Epidermal melanocyte (primary cell): ENCODE measurements around the gene TNRC6B.
A peak's percentile ranks its signal among the peaks of the same experiment; 100 is the strongest.

Experiments used
- DNase-seq: peaks from one replicate; pipeline ENCODE4 v3.0.0; 2011; ENCODE audit warnings: low spot score; ENCODE audit not compliant: insufficient read length

Gene TNRC6B

DNA sequence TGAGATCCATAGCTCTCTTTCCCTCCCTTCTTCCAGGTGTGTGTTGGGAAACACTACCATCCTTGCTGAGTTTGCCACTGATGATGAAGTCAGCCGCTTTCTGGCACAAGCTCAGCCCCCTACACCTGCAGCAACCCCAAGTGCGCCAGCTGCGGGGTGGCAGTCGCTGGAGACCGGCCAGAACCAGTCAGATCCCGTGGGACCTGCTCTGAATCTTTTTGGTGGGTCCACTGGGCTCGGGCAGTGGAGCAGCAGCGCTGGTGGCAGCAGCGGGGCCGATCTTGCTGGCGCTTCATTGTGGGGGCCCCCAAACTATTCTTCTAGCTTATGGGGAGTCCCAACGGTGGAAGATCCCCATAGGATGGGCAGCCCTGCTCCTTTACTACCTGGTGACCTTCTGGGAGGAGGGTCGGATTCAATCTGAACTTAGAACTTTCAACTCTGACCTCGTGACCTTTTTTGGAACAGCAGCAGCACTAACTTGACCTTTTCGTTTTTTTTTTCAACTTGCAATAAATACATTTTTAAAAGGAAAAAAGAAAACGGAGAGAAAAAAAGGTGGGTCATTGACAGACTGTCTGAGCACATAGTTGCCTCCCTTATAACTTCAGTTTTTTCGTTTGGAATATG is 145.2 kb downstream of the TNRC6B start:
- DNase-seq, result no peak

DNA sequence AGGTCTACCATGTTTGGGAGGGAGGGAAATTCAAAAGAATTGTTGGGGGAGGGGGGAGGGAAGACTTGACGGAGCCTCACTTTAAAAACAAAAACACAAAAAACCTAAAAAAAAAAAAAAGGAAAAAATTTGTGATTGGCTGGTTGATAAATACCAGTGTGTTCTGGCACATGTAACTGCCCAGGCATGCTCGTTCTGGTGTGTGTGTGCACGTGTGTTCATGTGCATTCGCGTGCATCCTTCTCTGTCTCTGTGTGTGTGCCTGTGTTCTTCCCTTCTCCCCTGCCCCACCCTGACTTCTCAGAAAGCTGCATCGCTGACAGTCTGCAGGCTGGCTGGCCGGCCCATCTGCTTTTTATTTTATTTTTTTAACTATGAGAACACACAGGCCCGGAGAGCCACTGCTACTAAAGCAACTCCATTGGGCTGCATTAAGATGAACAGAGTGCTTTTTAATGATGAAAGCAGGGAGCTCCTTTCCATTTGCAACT is 146.0 kb downstream of the TNRC6B start:
- DNase-seq, result no peak

DNA sequence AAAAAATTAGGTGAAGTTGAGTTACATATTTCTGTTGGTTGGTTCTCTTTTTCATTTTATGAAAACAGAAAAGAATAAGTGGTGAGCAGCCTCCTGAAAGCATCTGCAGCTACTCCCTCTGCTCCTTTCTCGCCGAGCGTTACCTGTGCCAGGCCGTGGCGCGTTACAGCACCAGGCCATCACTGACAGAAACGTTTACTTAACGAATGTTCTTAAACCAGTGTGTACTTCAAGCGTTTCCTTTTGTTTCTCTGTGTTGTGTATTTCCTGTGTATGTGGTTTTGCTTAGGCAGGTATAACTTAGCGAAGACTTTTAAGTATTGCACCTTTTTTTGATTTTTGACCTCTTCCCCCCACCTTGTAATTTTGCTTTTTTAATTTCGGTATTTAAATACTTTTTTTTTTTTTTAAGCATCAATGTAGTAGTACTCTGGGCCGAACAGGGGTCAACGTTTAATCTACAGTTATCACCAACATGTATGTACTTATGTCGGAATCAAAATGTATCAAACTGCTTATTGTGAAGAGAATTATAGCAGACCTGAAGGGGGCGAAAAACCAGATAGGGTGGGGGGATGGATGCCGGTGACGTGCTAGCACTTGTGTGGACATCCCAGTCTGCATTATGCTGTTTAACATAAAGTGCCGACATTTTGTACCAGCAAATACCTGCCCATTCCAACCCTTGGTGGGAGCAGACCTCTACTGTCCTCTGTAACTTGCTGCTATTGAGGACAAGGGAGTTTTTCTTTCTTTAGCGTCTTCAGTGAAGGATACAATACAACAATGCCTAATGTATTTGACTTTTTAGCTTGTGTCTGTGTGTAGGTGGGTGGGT is 147.0 kb downstream of the TNRC6B start:
- no peak for DNase-seq

DNA sequence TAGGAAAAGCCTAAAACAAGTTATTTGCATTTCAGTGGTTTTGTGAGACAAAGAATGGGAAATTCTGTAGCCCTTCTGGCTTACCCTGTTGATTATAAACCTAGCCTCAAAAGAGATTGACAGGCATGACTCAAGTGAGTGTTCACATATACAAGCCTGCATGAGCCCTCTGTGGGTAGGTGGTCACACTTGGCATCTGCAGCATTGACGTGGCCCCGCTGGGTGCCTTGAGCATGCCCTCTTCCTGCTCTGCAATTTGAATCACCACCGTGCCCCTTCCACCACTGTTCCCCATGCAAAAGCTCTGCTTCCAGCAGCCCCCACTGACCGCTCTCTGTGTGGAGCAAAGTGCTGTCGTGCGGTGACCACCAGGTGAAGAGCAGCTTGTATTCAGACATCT is 147.6 kb downstream of the TNRC6B start:
- no peak for DNase-seq

DNA sequence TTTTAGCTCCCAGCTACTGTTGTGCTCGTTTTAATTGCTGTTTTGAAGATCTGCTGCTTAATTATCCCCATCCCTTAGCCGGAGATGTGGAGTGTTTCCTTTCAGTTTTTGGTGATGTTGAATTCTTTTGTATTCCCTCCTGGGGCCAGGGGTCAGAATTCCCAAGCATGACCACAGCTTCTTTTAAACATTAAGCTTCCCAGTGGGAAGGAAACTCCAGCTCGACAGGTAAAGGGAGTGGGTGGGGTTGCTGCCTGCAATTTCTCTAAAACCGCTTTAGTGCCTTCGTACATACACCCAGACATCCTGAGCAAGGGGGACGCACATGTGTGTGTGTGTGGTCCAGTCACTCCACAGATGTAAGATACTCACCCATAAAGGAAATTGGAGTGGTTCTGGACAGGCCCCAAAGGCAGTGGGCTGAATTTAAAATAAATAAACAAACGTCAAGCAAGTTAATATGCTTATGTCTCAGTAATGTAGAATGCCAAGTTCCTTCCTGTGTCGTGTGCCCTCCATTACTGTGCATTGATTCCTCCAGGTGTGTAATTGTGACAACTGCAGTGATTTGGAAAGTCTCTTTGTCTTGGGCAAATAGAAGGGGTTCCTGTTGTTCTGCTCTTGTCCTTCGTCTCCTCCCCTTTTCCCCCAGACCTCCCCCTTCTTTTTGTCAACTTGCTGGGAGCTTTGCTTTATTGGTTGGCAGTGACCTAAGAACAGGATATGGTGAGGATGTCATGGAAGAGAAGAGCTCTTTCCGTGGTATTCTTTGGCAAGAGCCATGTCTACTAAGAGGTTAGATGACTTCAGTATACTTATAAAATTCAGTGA is 149.4 kb downstream of the TNRC6B start:
- DNase-seq, result no peak

DNA sequence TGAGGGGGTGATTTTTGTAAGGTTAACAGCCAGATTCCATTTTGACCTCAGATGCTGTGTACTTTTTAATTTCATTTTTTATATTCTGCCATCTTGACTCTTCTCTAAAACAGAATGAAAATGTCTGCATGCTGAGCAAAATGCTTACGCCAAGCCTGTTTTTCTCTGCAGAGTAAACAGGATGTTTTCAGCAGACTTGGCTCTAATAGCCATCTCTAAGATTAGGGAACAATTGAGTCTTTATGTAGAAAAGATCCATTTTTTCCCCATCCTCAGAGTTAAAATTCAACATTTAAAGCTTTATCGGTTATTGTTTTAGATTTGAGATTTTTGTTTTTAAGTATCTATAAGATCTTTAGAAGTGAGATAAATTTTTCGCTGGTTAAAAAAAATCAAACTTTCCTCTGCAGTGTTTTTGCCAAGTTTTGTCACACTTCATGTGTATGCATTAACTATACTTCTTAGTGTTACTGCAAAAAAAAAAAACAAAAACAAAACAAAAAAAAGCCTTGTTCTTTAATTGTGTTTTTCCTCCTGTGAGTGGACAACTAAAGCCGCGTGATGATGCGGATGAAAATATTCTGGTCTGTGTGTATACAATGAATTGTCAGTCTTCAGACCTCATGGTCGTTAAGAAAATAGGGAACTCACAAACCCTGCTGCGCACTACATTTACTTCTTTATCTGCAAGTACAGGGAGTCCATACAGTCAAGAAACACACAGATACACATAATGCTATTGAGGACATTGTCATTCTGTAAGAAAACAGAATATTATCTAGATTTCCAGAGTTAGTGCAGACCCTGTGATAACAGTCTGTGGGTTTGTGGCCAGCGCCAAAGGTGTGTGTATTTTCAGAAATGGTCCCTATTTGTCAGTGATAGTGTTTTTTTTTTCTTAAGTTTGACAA is 151.1 kb downstream of the TNRC6B start:
- DNase-seq, result peak; percentile 44

DNA sequence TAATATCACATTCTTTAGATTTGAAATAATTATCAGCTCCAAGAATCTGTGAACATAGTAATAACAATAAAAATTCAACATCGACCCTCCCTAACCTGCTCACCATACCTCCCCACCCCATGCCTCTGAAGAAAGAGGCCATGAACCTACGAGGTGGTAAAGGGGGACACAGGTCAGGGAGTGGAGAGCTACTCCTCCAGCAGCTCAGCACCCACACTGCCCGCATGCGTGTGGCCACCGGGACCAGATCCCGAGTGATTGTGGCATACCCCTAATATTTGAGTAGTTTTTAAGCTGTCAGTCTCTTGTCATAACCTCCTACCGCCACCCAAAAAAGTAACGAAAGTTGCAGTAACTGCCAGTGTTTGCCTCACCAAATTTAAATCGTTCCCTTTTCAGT is 151.7 kb downstream of the TNRC6B start:
- no peak for DNase-seq

DNA sequence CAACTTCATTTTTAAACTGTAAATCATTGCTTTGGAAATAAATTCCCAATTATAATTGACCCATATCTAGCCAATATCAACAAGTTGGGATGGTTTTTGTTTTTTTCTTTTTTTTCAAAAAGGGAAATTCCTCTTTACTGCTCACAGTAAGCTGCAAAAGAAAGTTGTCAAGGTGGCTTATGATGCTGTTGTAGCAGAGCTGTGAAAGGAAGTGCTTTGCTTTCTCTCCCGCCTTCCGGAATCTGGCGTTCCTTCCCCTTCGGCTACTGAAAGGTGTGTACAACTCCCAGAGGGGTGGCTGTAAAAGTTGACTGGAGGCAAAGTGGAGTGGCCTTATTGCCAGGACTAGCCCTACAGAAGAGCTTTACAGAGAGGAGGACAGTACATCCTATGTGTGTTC is 152.4 kb downstream of the TNRC6B start:
- no peak for DNase-seq

DNA sequence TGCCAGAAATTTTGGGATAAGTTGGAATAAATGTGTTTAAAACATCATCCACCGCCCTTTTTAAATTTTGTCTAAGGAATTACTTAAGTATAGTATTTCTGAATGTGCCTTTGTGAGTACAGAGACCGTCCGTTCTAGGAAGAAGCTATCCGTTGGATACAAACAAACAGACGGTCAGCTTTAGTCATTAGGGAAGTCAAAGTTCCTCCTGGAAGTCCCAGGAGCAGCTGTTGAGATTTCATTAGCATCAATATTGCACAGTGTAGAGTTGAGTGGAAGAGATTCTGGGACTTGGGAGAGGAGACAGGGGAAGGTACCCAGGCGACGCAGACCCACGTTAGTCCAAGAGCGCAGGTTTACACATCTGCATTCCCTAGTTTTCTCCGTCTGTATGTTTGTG is 152.9 kb downstream of the TNRC6B start:
- DNase-seq, result no peak

DNA sequence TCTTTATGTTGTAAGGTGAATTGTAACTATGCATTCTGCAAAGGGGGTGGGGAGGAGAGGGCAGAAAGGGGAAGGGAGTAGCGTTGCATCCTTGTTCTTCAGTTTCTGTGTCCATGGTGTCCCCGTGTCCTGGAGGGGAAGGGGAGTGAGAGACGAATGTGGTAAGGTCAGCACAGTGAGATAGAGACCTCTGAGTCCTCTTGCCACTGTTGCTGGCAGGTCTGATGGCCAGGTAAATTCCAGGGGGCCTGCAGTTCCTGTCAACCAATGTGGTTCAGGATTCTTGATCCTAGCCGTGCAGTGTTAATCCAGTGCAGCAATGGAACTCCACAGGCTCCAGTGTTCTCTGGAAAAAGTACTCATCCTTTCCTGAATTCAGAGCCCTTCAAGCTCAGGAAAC is 154.0 kb downstream of the TNRC6B start:
- no peak for DNase-seq

DNA sequence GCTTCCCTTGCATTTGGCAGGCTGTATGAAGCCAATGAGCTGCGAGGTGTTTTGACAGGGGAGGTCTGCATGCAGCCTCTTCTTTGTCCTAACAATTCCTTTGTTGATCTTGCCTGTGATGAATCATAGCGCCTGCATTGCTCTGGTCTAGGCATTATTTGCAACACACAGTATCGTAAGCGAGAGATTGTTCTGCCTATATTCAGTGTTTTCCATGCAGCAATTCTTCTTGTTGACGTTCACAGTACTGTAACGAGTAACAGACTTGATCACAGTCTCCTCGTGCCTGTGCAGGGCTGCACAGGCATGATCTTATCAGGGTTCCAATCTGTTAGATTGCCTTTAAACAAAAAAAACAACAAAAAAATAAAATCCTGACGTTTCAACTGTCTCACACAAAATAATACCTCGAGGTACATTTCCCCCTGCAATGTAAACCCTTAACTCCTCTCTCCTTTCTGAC is 154.6 kb downstream of the TNRC6B start:
- DNase-seq, result no peak

DNA sequence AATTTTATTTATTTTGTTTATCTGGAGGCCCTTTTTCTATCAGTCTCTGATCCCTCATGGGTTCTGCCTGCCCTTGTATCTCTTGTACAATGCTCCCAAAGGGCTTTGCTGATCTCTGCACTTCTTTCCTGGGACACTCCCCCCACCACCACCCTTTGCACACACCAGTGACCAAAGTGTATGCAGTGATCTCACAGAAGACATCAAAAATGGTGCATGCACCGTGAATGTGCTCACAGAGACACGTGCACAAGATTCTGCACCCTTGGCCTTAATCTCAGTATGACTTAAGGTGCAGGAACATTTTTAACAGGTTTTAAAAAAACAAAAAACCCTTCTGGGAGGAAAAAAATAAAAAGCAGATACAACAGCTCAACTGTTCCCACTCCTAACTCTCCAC is 156.3 kb downstream of the TNRC6B start:
- no peak for DNase-seq

DNA sequence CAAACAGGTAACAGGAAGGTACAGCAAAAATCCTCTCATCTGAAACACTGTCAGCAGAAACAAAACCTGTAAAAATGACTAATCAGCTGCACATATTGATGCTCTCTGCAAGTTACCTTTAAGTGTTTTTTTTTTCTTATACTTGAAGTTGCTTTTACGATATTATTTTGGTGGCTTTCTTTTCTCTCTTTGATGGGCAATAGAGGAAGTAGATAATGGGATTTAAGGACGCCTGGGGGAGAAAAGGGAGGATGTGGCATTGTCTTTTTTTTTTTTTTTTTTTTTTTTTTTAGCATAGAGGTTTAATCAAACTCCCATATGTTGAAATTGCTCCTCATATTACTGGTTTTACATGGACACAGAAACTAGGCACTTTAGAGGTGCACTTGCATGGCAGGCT is 157.2 kb downstream of the TNRC6B start:
- DNase-seq, result no peak

DNA sequence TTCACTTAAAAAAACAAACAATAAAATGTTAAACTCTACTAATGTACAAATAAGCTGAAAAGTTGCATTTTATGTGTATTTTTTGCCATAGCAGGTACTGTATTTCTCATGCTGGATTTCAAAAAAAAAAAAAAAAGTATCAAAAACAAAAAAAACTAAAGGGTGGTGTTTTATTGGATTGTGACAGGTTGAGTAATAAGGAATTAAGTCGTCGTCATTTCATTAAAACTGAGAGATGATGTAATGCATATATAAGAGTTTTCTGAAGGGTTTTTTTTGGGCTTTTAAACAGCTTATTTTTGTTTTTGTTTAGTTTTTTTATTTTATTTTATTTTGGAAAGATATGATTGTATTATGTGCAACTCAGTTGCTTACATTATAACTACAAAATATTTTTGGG is 157.6 kb downstream of the TNRC6B start:
- DNase-seq, result no peak

DNA sequence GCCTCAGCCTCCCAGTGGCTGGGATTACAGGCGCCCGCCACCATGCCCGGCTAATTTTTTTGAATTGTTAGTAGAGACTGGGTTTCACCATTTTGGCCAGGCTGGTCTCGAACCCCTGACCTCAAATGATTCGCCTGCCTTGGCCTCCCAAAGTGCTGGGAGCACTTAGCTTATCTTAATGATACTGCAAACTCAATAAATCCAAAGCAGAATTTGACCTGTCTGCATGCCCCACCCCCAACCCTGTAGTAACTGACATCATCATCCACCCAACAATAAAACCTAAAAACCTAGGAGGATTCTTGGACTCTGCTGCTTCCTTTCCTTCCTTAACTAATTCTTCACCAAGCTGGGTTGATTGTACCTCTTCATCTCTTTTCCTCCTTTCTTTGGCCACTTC is 162.3 kb downstream of the TNRC6B start:
- no peak for DNase-seq

DNA sequence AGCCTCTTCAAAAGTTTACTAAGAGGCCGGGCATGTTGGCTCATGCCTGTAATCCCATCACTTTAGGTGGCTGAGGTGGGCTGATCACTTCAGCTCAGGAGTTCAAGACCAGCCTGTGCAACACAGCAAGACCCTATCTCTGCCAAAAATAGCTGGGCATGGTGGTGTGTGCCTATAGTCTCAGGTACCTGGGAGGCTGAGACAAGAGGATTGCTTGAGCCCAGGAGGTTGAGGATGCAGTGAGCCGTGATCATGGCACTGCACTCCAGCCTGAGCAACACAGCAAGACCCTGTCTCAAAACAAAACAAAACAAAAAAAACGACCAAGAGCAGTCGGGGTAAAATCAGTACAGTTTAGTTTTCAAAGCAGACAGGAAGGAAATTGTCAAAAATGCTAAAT is 163.9 kb downstream of the TNRC6B start:
- no peak for DNase-seq

DNA sequence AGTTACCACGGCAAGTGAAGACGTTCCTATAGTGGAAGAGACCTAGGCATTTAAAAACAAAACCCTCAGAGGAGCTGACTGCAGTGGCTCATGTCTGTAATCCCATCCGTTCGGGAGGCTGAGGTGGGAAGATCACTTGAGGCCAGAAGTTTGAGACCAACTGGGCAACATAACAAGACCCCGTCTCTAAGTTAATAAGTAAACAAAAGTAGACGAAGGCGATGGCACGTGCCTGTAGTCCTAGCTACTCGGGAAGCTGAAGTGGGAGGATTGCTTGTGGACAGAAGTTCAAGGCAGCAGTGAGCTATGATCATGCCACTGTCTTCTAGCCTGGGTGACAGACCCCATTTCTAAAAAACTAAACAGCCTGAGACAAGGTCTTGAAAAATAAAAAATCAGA is 164.8 kb downstream of the TNRC6B start:
- DNase-seq, result no peak

DNA sequence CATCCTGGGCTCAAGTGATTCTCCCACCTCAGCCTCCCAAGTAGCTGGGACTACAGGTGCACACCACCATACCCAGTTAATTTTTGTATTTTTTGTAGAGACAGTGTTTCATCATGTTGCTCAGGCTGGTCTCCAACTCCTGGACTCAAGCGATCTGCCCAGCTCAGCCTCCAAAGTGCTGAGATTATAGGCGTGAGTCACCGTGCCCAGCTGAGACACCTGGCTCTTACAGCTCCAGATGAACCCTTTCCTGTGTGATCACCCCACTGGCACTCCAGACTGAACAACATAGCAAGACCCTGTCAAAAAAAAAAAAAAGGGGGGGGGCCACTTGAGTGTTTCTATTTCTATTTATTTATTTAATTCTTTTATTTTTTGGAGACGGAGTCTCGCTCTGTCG is 167.5 kb downstream of the TNRC6B start:
- DNase-seq, result no peak

DNA sequence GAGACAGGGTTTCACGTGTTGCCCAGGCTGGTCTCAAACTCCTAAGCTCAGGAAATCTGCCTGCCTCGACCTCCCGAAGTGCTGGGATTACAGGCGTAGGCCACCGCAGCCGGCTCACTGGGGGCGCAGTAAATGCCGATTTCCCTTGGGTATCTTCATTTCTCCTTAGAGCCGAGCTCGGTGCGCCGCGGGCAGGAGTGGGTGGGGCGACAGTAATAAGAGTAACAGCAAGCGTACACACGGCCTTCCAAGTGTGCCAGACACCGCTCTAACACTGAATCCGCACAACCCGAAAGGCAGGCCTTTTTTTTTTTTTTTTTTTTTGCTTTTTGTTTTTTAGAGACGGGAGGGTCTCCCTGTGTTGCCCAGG is 168.1 kb downstream of the TNRC6B start:
- no peak for DNase-seq

DNA sequence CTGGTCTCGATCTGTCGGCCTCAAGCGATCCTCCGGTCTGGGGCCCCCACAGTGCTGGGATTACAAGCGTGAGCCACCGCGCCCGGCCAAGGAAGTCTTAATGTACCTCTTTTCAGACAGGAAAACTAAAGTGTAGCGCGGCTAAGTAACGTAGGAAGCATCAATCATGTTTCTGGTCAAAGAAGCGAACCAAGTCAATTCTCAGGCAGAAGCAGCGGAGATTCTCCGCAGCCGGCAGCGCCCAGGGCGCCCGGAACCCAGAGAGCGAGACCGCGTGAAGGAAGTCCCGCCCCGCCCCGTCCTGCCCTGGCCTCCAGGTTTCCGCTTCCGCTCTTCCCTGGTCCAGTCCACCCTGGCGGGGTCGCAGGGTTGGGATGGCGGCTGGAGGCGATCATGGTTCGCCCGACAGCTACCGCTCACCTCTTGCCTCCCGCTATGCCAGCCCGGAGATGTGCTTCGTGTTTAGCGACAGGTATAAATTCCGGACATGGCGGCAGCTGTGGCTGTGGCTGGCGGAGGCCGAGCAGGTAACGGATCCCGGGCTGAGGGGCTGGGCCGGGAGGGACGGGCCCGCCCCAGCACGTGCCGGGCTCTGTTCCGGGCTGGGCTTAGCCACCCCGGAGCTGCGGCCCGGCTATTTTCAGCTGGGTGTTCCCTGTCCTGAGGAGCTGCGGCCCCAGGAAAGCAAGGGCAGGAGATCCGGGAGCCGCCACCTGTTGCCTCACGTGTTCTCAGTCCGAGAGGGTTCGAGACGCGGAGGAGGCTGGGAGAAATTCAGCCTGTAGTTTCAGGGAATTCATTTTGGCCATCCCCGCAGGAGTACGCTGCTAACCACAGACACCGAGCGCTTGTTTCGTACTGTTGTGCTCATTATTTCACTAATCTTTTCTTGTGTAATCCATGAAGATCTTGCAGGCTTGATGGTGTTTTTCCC is 168.7 kb downstream of the TNRC6B start, which contains the start of gene ADSL:
TSS of gene ADSL (plus strand) at position 316 of the 934 bp plus-strand sequence. CDS start at position 375, 59 bp downstream.
- DNase-seq, result peak; percentile 90
